HG03565 (cell line): ENCODE data around the gene LAMC2.

Experiments
- ATAC-seq: cut with Tn5 transposase; IDR thresholded peaks from one replicate; pipeline ENCODE4 v1.9.1; 2021; ENCODE audit warnings: mild to moderate bottlenecking, moderate library complexity; ENCODE audit not compliant: unreplicated experiment

LAMC2 gene

DNA sequence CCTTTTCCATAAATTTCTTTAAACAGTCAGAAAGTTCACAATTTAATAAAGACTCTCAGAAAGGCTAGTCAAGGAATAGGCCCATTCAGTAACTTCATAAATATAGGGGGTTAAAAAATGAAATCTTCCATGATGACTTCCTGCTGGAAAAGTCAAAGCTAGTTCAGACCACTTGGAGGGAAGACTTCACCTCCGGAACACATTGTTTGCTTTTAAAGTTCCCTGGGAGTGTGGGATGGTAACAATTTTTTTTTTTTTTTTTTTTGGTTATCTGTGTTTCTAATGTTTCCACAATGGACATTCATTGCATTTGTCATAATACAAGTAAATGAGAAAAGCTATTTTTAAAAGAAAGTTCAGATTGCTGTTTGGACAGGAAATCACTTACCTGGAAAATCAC, 18.4 kb upstream of the LAMC2 start:
- ATAC-seq = no peak

- ATAC-seq = no peak
Measured at GRCh38 chr1:183168308-183168707, 17.8 kb upstream of the LAMC2 start.

DNA sequence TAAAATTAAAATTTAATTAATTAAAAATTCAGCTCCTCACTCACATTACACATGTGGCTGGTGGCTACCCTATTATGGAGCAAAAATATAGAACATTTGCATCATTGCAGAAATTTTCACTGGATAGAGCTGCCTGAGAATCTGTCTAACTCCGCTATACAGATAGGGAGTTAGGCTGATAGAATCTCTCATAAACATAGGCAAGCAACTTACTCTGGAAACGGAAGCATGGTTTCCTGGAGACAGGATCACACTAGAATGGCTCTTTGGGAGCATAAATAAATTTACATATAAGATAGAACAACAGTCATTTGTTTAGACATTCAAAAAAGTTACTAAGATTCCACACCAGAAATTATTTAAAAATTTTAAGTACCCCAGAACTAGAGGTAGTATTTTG, 12.2 kb upstream of the LAMC2 start:
- ATAC-seq = no peak

DNA sequence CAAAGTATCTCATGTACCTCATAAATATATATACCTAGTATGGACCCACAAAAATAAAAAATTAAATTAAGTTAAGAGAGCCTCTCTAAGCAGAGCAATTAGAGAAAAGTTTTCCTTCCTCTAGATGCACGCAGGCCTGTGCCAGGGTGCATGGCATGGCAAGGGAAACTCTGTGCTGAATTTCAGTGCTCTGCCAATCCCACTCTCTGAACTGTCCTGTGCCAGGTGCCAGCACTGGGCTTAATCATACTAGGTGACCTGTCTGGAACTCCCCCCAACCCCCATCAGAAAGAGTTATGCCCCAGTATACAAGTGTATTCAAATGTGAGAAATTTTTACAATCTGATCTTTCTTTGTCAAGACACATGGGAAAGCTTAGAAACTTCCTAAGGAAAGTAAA, 10.4 kb upstream of the LAMC2 start:
- no peak for ATAC-seq

DNA sequence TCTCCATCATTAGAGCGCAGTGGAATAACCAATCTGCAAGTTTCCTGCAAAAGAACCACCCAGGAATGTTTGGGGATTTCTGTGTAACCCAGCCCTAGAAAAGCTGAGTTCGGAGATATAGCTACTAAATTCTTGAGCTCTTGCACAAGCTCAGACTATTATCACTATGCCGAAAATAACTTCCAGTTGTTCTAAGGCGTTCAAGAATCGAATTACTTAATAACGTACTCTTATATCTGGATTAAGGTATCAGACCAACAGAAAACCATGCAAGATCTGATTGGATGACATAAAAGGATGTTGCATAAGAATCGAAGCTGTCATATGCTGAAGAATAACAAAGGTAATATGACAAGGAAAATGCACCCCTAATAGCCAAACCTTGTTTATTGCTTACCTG, 7.5 kb upstream of the LAMC2 start:
- ATAC-seq = no peak

GRCh38 chr1:183179033-183179432, 7.0 kb upstream of the LAMC2 start:
- ATAC-seq = no peak

- ATAC-seq = no peak
Measured at GRCh38 chr1:183180218-183180617, 5.8 kb upstream of the LAMC2 start.

- ATAC-seq = peak; percentile 59
Measured at GRCh38 chr1:183180634-183181056, 5.4 kb upstream of the LAMC2 start.

GRCh38 chr1:183186841-183187240, 777 bp downstream of the LAMC2 start:
- ATAC-seq = no peak

GRCh38 chr1:183188240-183188639, 2.2 kb downstream of the LAMC2 start:
- no peak for ATAC-seq

- no peak for ATAC-seq
Measured at GRCh38 chr1:183191833-183192232, 5.8 kb downstream of the LAMC2 start.

DNA sequence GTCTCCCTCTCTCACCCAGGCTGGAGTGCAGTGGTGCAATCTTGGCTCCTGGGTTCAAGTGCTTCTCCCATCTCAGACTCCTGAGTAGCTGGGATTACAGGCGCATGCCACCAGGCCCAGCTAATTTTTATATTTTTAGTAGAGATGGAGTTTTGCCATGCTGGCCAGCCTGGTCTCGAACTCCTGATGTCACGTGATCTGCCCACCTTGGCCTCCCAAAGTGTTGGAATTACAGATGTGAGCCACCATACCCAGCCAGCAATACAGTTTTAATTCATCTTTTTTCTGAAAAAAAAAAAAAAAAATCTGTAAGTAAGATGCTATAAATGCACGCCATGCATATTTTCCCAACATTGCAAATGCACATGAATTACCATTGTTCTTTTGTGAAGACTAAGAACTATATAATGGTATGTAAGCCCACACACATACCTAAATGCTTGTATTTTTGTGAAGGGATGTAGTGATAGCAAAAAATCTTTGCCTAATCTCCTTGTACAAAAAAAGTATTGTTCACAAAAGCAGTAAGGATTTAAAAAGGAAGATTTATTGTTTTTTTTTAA, 8.0 kb downstream of the LAMC2 start:
- no peak for ATAC-seq

DNA sequence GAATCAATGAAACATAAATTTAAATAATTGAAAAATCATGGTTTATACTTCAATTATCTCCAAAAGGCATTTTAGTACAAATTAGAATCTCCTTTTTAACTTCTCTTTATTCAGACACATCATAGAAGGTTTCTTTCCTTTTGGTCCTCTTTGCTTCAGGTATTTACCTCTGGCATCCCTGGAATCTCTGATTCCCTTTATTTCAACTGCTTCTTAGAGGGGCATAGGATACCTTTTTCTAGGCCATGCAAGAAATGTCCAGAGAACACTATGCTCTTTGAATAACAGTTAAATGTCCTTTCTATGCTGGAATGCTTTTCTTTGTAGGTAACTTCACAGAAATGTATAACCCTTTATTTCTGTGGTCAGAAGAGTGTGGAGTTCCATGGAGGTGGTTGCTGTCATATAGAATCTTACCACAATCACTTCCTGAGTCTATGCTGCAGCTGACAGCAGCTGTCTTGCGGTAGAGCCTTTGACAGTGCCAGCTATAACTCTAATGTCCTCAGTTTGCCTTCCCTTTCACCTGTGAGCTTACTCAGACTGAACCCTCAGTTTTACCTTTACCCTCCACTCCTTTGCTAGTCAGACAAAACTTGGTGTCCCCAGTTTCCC, 8.6 kb downstream of the LAMC2 start:
- peak; percentile 91 for ATAC-seq

DNA sequence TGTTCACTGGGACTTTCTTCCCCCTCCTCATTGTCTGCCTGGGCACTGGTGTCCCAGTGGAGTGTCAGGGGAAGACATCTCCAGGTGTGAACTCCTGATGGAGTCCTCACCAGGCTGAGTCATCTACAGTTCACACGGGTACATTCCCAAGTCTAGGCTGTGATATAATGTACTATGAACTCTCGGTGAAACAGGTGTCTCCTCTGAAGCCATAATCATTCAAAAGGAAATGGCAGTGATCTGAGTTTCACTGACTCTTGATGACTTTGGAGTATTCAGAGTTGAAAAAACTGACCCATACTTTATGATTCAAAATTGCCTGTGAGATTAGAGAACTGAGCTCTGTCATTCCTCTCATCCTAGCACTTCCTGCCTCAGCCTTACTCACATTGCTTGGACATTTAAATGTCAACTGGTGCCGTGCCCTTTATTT, 9.1 kb downstream of the LAMC2 start:
- ATAC-seq = peak; percentile 25

- no peak for ATAC-seq
Measured at GRCh38 chr1:183197762-183198161, 11.7 kb downstream of the LAMC2 start.

DNA sequence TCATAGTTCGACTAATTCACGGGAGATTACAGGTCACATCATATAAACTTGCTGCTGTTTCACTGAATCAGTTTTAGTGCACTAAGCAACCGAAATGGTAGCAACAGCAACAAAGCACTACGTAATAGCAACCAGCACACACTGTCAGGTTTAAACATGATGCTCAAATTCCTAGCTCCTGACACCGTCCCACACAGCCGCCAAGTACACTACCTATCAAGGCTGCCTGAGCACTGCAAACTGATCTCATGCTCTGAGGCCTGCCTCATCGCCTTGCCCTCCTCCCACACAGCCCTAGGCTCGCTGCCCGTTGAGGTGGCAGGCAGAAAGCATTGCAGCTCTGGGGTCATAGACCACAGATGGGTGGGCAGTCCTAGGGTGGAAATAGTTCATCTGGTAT, 12.4 kb downstream of the LAMC2 start:
- no peak for ATAC-seq

DNA sequence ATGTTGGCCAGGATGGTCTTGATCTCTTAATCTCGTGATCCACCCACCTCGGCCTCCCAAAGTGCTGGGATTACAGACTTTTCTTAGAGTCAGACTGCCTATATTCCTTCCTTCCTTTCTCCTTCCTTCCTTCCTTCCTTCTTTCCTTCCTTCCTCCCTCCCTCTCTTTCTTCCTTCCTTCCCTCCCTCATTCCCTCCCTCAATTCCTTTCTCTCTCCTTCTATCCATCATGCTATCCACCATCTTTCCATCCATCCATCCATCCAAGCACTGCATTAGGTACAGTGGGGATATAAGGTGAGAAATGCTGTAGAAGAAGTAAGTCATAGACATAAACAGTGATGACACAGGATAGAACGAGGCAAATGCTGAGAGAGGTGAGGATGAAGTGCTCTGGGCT, 13.2 kb downstream of the LAMC2 start:
- no peak for ATAC-seq

- ATAC-seq = no peak
Measured at GRCh38 chr1:183200451-183200850, 14.4 kb downstream of the LAMC2 start.

- no peak for ATAC-seq
Measured at GRCh38 chr1:183203094-183203493, 17.0 kb downstream of the LAMC2 start.

DNA sequence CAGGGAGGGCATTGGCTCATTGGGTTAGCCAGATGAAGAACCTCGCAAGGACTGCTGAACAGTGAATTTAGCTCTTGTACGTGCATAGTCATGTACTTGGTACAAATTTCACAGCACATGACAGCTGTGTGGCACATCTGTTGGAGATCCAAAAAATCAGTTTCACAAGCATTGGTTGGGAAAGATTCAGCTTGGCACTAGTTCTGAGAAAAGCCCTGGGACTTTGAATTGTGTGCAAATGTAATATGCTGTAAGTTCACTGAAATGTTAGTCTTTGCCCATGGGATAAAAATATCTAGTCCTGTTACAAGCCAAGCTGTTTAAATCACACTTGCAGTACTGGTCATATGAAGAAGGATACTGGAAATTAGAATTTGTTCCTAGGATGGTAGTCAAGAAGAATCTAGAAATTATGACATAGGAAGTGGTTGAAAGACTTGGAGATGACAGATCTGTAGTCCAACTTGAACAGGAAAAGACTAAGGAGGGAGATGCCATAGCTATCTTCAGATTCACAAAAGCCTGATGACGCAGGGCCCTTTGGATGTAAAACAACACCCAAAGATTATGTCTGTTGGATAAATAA, 19.2 kb downstream of the LAMC2 start:
- ATAC-seq = no peak

GRCh38 chr1:183206538-183207122, 20.6 kb downstream of the LAMC2 start:
- ATAC-seq = no peak

GRCh38 chr1:183209533-183210158, 23.6 kb downstream of the LAMC2 start:
- peak; percentile 69 for ATAC-seq
